ENCODE results near the gene EAPP. TPM values are rescaled to one million over a fixed set of nuclear protein-coding genes. Genes with fewer than 3 reads are reported as not detected.
"Not testable (repeated sequence)": the region's sequence is repeated elsewhere in the genome, so short reads cannot be mapped to it uniquely, and the experiment has no call there.

EAPP gene
- total RNA-seq (2014; rRNA removed; shearing (Covaris generic)), result 9.9 and 14.1 TPM in 2 replicates

- peak; percentile 91 for DNase-seq (ENCODE audit: low spot score)
Measured at GRCh38 chr14:34539407-34540180, at the start of gene EAPP. EAPP (minus strand) TSS chr14:34539701; CDS start chr14:34539628, 73 bp downstream.

GRCh38 chr14:34583525-34583924, 44.0 kb upstream of the EAPP start:
- no peak for DNase-seq (ENCODE audit: low spot score)

GRCh38 chr14:34582117-34582680, 42.7 kb upstream of the EAPP start:
- no peak for DNase-seq (ENCODE audit: low spot score)

GRCh38 chr14:34580381-34580780, 40.9 kb upstream of the EAPP start:
- DNase-seq (ENCODE audit: low spot score), result no peak

- DNase-seq (ENCODE audit: low spot score), result no peak
Measured at GRCh38 chr14:34571771-34572170, 32.3 kb upstream of the EAPP start.

GRCh38 chr14:34569750-34570149, 30.2 kb upstream of the EAPP start:
- DNase-seq (ENCODE audit: low spot score), result no peak

GRCh38 chr14:34568803-34569202, 29.3 kb upstream of the EAPP start:
- DNase-seq (ENCODE audit: low spot score), result no peak

- no peak for DNase-seq (ENCODE audit: low spot score)
Measured at GRCh38 chr14:34562776-34563150, 23.3 kb upstream of the EAPP start.

GRCh38 chr14:34562037-34562775, 22.7 kb upstream of the EAPP start:
- DNase-seq (ENCODE audit: low spot score), result not testable (repeated sequence)

- DNase-seq (ENCODE audit: low spot score), result not testable (repeated sequence)
Measured at GRCh38 chr14:34556498-34556829, 17.0 kb upstream of the EAPP start.

GRCh38 chr14:34555583-34556497, 16.3 kb upstream of the EAPP start:
- not testable (repeated sequence) for DNase-seq (ENCODE audit: low spot score)

GRCh38 chr14:34554540-34555250, 15.2 kb upstream of the EAPP start:
- peak; percentile 44 for DNase-seq (ENCODE audit: low spot score)

GRCh38 chr14:34549276-34549966, 9.9 kb upstream of the EAPP start:
- not testable (repeated sequence) for DNase-seq (ENCODE audit: low spot score)

- DNase-seq (ENCODE audit: low spot score), result no peak
Measured at GRCh38 chr14:34548472-34548981, 9.0 kb upstream of the EAPP start.

- DNase-seq (ENCODE audit: low spot score), result not testable (repeated sequence)
Measured at GRCh38 chr14:34547136-34547520, 7.6 kb upstream of the EAPP start.

GRCh38 chr14:34546272-34547135, 7.0 kb upstream of the EAPP start:
- not testable (repeated sequence) for DNase-seq (ENCODE audit: low spot score)

GRCh38 chr14:34540181-34541059, 919 bp upstream of the EAPP start:
- DNase-seq (ENCODE audit: low spot score), result not testable (repeated sequence)

GRCh38 chr14:34538871-34539406, 562 bp downstream of the EAPP start:
- DNase-seq (ENCODE audit: low spot score), result no peak
